ENCODE results near the gene SORT1.

The SORT1 gene

GRCh38 chr1:109388208-109388711 lies 9.5 kb downstream of the SORT1 start:
- TF ChIP-seq CTCF (IDR thresholded peaks at IDR 0.05; ENCODE audit: borderline replicate concordance, control extremely low read depth, extremely low read depth, insufficient read depth, missing control alignments): no peak
- in situ Hi-C loops (cut with MboI; ENCODE audit: low sequenced_read_pairs, unreplicated experiment): no loop called here
- DNase-seq (ENCODE audit: low spot score): no peak

GRCh38 chr1:109386054-109386717 lies 11.5 kb downstream of the SORT1 start:
- in situ Hi-C loops (cut with MboI; ENCODE audit: low sequenced_read_pairs, unreplicated experiment): no loop called here
- DNase-seq (ENCODE audit: low spot score): no peak
- TF ChIP-seq CTCF (IDR thresholded peaks at IDR 0.05; ENCODE audit: borderline replicate concordance, control extremely low read depth, extremely low read depth, insufficient read depth, missing control alignments): no peak

- no peak for DNase-seq (ENCODE audit: low spot score)
- in situ Hi-C loops (cut with MboI; ENCODE audit: low sequenced_read_pairs, unreplicated experiment): no loop called here
- TF ChIP-seq CTCF (IDR thresholded peaks at IDR 0.05; ENCODE audit: borderline replicate concordance, control extremely low read depth, extremely low read depth, insufficient read depth, missing control alignments): no peak
Measured at GRCh38 chr1:109385417-109385816, 12.3 kb downstream of the SORT1 start.

GRCh38 chr1:109383854-109384253 lies 13.9 kb downstream of the SORT1 start:
- in situ Hi-C loops (cut with MboI; ENCODE audit: low sequenced_read_pairs, unreplicated experiment): no loop called here
- no peak for TF ChIP-seq CTCF (IDR thresholded peaks at IDR 0.05; ENCODE audit: borderline replicate concordance, control extremely low read depth, extremely low read depth, insufficient read depth, missing control alignments)
- no peak for DNase-seq (ENCODE audit: low spot score)

- TF ChIP-seq CTCF (IDR thresholded peaks at IDR 0.05; ENCODE audit: borderline replicate concordance, control extremely low read depth, extremely low read depth, insufficient read depth, missing control alignments): no peak
- no peak for DNase-seq (ENCODE audit: low spot score)
- in situ Hi-C loops (cut with MboI; ENCODE audit: low sequenced_read_pairs, unreplicated experiment): no loop called here
Measured at GRCh38 chr1:109383087-109383779, 14.5 kb downstream of the SORT1 start.

- in situ Hi-C loops (cut with MboI; ENCODE audit: low sequenced_read_pairs, unreplicated experiment): no loop called here
- DNase-seq (ENCODE audit: low spot score): no peak
- TF ChIP-seq CTCF (IDR thresholded peaks at IDR 0.05; ENCODE audit: borderline replicate concordance, control extremely low read depth, extremely low read depth, insufficient read depth, missing control alignments): no peak
Measured at GRCh38 chr1:109381573-109381972, 16.1 kb downstream of the SORT1 start.

Data from GM13976 (cell line).